Measurements from ENCODE around the gene MYH13. TPM values are rescaled to one million over a fixed set of nuclear protein-coding genes. Genes with fewer than 3 reads are reported as not detected.
A peak's percentile ranks its signal among the peaks of the same experiment; 100 is the strongest.

The MYH13 gene
- total RNA-seq, 1 experiment from 2014 or later = not detected

- no peaks in the 10 kb centered on the region for H3K9me3 Mint-ChIP-seq
- no peaks in the 10 kb centered on the region for H3K27me3 Mint-ChIP-seq (ENCODE audit: low read depth)
- peaks cover 8% of the 10 kb centered on the region for H3K4me1 Mint-ChIP-seq
- DNase-seq (ENCODE audit: low spot score) = no peak
- no peaks in the 10 kb centered on the region for H3K36me3 Mint-ChIP-seq
- ChIA-PET POLR2A (no interaction called here), CTCF (interaction anchor here (1.3 to 2.3 kb wide), 3 partner anchors 11 to 246 kb away, joined by 4 to 11 read pairs (median 4); no protein-coding TSS in a partner anchor)
- H3K4me3 Mint-ChIP-seq = no peak overlapping the region
- no peak overlapping the region for H3K27ac Mint-ChIP-seq
- TF ChIP-seq, protein P1, sequence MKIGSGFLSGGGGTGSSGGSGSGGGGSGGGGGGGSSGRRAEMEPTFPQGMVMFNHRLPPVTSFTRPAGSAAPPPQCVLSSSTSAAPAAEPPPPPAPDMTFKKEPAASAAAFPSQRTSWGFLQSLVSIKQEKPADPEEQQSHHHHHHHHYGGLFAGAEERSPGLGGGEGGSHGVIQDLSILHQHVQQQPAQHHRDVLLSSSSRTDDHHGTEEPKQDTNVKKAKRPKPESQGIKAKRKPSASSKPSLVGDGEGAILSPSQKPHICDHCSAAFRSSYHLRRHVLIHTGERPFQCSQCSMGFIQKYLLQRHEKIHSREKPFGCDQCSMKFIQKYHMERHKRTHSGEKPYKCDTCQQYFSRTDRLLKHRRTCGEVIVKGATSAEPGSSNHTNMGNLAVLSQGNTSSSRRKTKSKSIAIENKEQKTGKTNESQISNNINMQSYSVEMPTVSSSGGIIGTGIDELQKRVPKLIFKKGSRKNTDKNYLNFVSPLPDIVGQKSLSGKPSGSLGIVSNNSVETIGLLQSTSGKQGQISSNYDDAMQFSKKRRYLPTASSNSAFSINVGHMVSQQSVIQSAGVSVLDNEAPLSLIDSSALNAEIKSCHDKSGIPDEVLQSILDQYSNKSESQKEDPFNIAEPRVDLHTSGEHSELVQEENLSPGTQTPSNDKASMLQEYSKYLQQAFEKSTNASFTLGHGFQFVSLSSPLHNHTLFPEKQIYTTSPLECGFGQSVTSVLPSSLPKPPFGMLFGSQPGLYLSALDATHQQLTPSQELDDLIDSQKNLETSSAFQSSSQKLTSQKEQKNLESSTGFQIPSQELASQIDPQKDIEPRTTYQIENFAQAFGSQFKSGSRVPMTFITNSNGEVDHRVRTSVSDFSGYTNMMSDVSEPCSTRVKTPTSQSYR (CRISPR knock-in tag; IDR thresholded peaks at IDR 0.05) = no peak
- TF ChIP-seq USF2 (CRISPR knock-in tag; IDR thresholded peaks at IDR 0.05) = no peak
- ATAC-seq = no peak
Measured at GRCh38 chr17:10368561-10368960, 4.2 kb downstream of the MYH13 start.

DNA sequence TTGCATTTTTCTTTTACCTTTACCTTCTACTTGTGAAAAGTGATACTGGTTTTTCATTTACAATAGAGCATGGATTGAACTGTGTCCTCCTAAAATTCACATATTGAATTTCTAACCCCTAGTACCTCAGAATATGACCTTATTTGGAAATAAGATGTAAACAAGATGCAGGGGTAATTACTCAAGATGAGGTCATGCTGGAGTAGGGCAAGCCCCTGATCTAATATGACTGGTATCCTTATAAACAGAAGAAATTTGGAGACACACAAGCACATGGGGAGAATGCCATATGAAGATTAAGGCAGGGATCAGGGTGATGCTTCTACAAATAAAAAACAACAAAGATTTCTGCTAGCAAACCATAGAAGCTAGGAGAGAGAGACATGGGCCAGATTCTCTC is 12.2 kb downstream of the MYH13 start:
- ChIA-PET CTCF (no interaction called here), POLR2A (no interaction called here)
- Mint-ChIP-seq H3K27me3 (ENCODE audit: low read depth) (no peaks in the 10 kb centered on the region), H3K4me1 (peaks cover 8% of the 10 kb centered on the region; the same call in 1 of the 2 replicates), H3K4me3 (no peak overlapping the region), H3K9me3 (no peaks in the 10 kb centered on the region), H3K36me3 (no peaks in the 10 kb centered on the region), H3K27ac (no peak overlapping the region)
- DNase-seq (ENCODE audit: low spot score) (no peak), ATAC-seq (no peak)
- TF ChIP-seq, protein P2, sequence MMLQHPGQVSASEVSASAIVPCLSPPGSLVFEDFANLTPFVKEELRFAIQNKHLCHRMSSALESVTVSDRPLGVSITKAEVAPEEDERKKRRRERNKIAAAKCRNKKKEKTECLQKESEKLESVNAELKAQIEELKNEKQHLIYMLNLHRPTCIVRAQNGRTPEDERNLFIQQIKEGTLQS (CRISPR knock-in tag; conservative IDR thresholded peaks at IDR 0.05) = no peak
- TF ChIP-seq, protein P3, sequence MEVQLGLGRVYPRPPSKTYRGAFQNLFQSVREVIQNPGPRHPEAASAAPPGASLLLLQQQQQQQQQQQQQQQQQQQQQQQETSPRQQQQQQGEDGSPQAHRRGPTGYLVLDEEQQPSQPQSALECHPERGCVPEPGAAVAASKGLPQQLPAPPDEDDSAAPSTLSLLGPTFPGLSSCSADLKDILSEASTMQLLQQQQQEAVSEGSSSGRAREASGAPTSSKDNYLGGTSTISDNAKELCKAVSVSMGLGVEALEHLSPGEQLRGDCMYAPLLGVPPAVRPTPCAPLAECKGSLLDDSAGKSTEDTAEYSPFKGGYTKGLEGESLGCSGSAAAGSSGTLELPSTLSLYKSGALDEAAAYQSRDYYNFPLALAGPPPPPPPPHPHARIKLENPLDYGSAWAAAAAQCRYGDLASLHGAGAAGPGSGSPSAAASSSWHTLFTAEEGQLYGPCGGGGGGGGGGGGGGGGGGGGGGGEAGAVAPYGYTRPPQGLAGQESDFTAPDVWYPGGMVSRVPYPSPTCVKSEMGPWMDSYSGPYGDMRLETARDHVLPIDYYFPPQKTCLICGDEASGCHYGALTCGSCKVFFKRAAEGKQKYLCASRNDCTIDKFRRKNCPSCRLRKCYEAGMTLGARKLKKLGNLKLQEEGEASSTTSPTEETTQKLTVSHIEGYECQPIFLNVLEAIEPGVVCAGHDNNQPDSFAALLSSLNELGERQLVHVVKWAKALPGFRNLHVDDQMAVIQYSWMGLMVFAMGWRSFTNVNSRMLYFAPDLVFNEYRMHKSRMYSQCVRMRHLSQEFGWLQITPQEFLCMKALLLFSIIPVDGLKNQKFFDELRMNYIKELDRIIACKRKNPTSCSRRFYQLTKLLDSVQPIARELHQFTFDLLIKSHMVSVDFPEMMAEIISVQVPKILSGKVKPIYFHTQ (CRISPR knock-in tag; IDR thresholded peaks at IDR 0.05) = no peak
- TF ChIP-seq CDX4 (CRISPR knock-in tag; IDR thresholded peaks at IDR 0.05; ENCODE audit: borderline replicate concordance) (no peak), ATF6 (CRISPR knock-in tag; IDR thresholded peaks at IDR 0.05) (no peak), ZBTB21 (CRISPR knock-in tag; IDR thresholded peaks at IDR 0.05; ENCODE audit: borderline replicate concordance) (no peak)

- Mint-ChIP-seq H3K27me3 (ENCODE audit: low read depth) (no peaks in the 10 kb centered on the region), H3K9me3 (peaks cover 5% of the 10 kb centered on the region), H3K36me3 (no peaks in the 10 kb centered on the region), H3K27ac (no peak overlapping the region), H3K4me3 (no peak overlapping the region), H3K4me1 (0 out of 2 replicates have a peak, but pooled peaks cover 2% of the 10 kb centered on the region)
- no peak for TF ChIP-seq RELA (CRISPR knock-in tag; IDR thresholded peaks at IDR 0.05; ENCODE audit: borderline replicate concordance)
- TF ChIP-seq CTCF (IDR thresholded peaks at IDR 0.05) = peak; percentile 58
- CTCF ChIA-PET = interaction anchor here (0.5 to 2.4 kb wide), 21 partner anchors 9 to 260 kb away, joined by 3 to 12 read pairs (median 4); partner anchors contain the start of gene MYH13
- DNase-seq (ENCODE audit: low spot score) = peak; percentile 72
- POLR2A ChIA-PET = no interaction called here
- peak; percentile 88 for ATAC-seq
Measured at GRCh38 chr17:10357768-10358167, 15.0 kb downstream of the MYH13 start.
